ENCODE measurements around the gene POLR1A.

GRCh38 chr2:86124683-86125082 is 19.0 kb upstream of the POLR1A start:
- TF ChIP-seq CTCF (IDR thresholded peaks at IDR 0.05; ENCODE audit: insufficient read depth, low read depth, low read length) (no peak), EZH2 (IDR thresholded peaks at IDR 0.05; ENCODE audit: insufficient read depth, low read length) (no peak)
